Uterus (tissue), 4 donors: ENCODE results near the gene KRTAP10-8. TPM values are rescaled to one million over a fixed set of nuclear protein-coding genes. Genes with fewer than 3 reads are reported as not detected.
"Not testable (repeated sequence)": the region's sequence is repeated elsewhere in the genome, so short reads cannot be mapped to it uniquely, and the experiment has no call there.

Source experiments
- DNase-seq, 2 donors: peaks; one replicate each; pipeline ENCODE4 v3.0.0-alpha.2; 2019 to 2020
- H3K27ac ChIP-seq, 2 donors: fragments of 200-600 bp; sonication (generic); 1 replicate in 1 of 2; 2 replicates in 1 of 2; pipeline ENCODE4 v1.5.1; 2016 to 2018
- H3K27me3 ChIP-seq, 2 donors: fragments of 200-600 bp; sonication (generic); one replicate each; pipeline ENCODE4 v1.5.1; 2018 to 2019; ENCODE audit warnings: control low read depth in 1 of 2
- H3K36me3 ChIP-seq, 2 donors: fragments of 200-600 bp; sonication (generic); one replicate each; pipeline ENCODE4 v1.5.1; 2019; ENCODE audit warnings: control low read depth in 1 of 2
- H3K4me1 ChIP-seq, 2 donors: fragments of 200-600 bp; sonication (generic); one replicate each; pipeline ENCODE4 v1.5.1; 2018 to 2019; ENCODE audit warnings: control low read depth in 1 of 2
- H3K4me3 ChIP-seq, 2 donors: fragments of 200-600 bp; sonication (generic); 1 replicate in 1 of 2; 2 replicates in 1 of 2; pipeline ENCODE4 v1.5.1; 2018 to 2019; ENCODE audit warnings: mild to moderate bottlenecking in 1 of 2
- H3K9me3 ChIP-seq, 2 donors: fragments of 200-600 bp; sonication (generic); one replicate each; pipeline ENCODE4 v1.5.1; 2019; ENCODE audit warnings: control low read depth in 1 of 2
- CTCF ChIP-seq, 4 experiments: fragments of 200-600 bp in 2 of 4; fragments of 450-650 bp in 2 of 4; sonication (generic) in 2 of 4; IDR thresholded peaks; one replicate each; pipeline ENCODE4 v1.5.1; 2016 to 2019; ENCODE audit warnings: antibody characterized with exemption in 4 of 4, mild to moderate bottlenecking in 2 of 4, moderate library complexity in 1 of 4
- POLR2A ChIP-seq, 2 donors: fragments of 450-650 bp; IDR thresholded peaks; one replicate each; pipeline ENCODE4 v1.6.1; 2016; ENCODE audit warnings: antibody characterized with exemption in 2 of 2, mild to moderate bottlenecking in 1 of 2, moderate library complexity in 1 of 2
- intact Hi-C: fragments of 100-400 bp; cut with DNase I; formaldehyde crosslinking; loops from one replicate; pipeline ENCODE4 v1.15.1; 2023; ENCODE audit warnings: low total_unique reads
- total RNA-seq, 4 donors: library from RNA; depleted of rRNA in 3 of 4; stranded (reverse); fragments of >200 nt in 3 of 4; gene quantifications; one replicate each; pipeline versions ENCODE4 v1.1.0 to v1.2.4, GENCODE V29; 2014 to 2023
- donor health status: DM: yes; HTN: yes; CAD: no.

KRTAP10-8 gene
- total RNA-seq, 4 donors from 2014 or later, result not detected

GRCh38 chr21:44602463-44602850 lies 9.4 kb upstream of the KRTAP10-8 start:
- intact Hi-C loops, result no loop called here
- no peak overlapping the region for H3K27ac ChIP-seq
- no peak for DNase-seq
- no peaks in the 10 kb centered on the region for H3K4me1 ChIP-seq
- H3K36me3 ChIP-seq, result no peaks in the 10 kb centered on the region
- no peaks in the 10 kb centered on the region for H3K27me3 ChIP-seq
- TF ChIP-seq POLR2A (IDR thresholded peaks at IDR 0.05) (no peak), CTCF (IDR thresholded peaks at IDR 0.05) (no peak)
- no peaks in the 10 kb centered on the region for H3K9me3 ChIP-seq
- no peak overlapping the region for H3K4me3 ChIP-seq

GRCh38 chr21:44603109-44603875 lies 8.6 kb upstream of the KRTAP10-8 start:
- H3K9me3 ChIP-seq, result no peaks in the 10 kb centered on the region

GRCh38 chr21:44603911-44604310 lies 8.0 kb upstream of the KRTAP10-8 start:
- no peaks in the 10 kb centered on the region for H3K36me3 ChIP-seq
- H3K27me3 ChIP-seq, result no peaks in the 10 kb centered on the region
- no peak for DNase-seq
- H3K4me1 ChIP-seq, result no peaks in the 10 kb centered on the region
- TF ChIP-seq CTCF (IDR thresholded peaks at IDR 0.05) (no peak), POLR2A (IDR thresholded peaks at IDR 0.05) (no peak)
- H3K9me3 ChIP-seq, result no peaks in the 10 kb centered on the region
- H3K4me3 ChIP-seq, result no peak overlapping the region
- no peak overlapping the region for H3K27ac ChIP-seq
- intact Hi-C loops, result no loop called here

More at GRCh38 chr21:44603109-44603875, 8.6 kb upstream of the KRTAP10-8 start:
- TF ChIP-seq POLR2A (IDR thresholded peaks at IDR 0.05), result no peak
- no peak for TF ChIP-seq CTCF (IDR thresholded peaks at IDR 0.05)
- Histone ChIP-seq H3K36me3 (no peaks in the 10 kb centered on the region), H3K4me1 (no peaks in the 10 kb centered on the region), H3K4me3 (no peak overlapping the region), H3K27me3 (no peaks in the 10 kb centered on the region), H3K27ac (no peak overlapping the region)
- no peak for DNase-seq
- intact Hi-C loops, result no loop called here

- no peak for DNase-seq
- Histone ChIP-seq H3K4me3 (no peak overlapping the region), H3K36me3 (no peaks in the 10 kb centered on the region), H3K4me1 (no peaks in the 10 kb centered on the region), H3K27me3 (no peaks in the 10 kb centered on the region), H3K27ac (no peak overlapping the region), H3K9me3 (peaks cover 0 to 2% of the 10 kb centered on the region in 2 donors)
- intact Hi-C loops, result no loop called here
- TF ChIP-seq POLR2A (IDR thresholded peaks at IDR 0.05), result no peak
- no peak for TF ChIP-seq CTCF (IDR thresholded peaks at IDR 0.05)
These were observed 5.4 kb upstream of the KRTAP10-8 start for GRCh38 chr21:44606495-44606894.

GRCh38 chr21:44609193-44609592 lies 2.7 kb upstream of the KRTAP10-8 start:
- H3K27me3 ChIP-seq, result no peaks in the 10 kb centered on the region
- TF ChIP-seq POLR2A (IDR thresholded peaks at IDR 0.05), result no peak
- TF ChIP-seq CTCF (IDR thresholded peaks at IDR 0.05), result no peak
- no peaks in the 10 kb centered on the region for H3K36me3 ChIP-seq
- intact Hi-C loops, result no loop called here
- DNase-seq, result no peak
- no peak overlapping the region for H3K4me3 ChIP-seq
- no peak overlapping the region for H3K27ac ChIP-seq
- H3K9me3 ChIP-seq, result peaks cover 0 to 2% of the 10 kb centered on the region in 2 donors
- H3K4me1 ChIP-seq, result no peaks in the 10 kb centered on the region

GRCh38 chr21:44610157-44610843 lies 1.6 kb upstream of the KRTAP10-8 start:
- H3K27me3 ChIP-seq, H3K4me3 ChIP-seq, intact Hi-C loops, H3K9me3 ChIP-seq, DNase-seq, H3K27ac ChIP-seq, H3K4me1 ChIP-seq, H3K36me3 ChIP-seq: not testable (repeated sequence)
